NB4 (cell line): ENCODE results near the gene INSR.

ENCODE experiments used
- DNase-seq: peaks from one replicate; pipeline ENCODE4 v3.0.0; 2010; ENCODE audit warnings: low read depth
- H3K4me3 ChIP-seq: one replicate; pipeline ENCODE4 v1.5.1; 2011; ENCODE audit warnings: mild to moderate bottlenecking, low read depth, low read length, moderate library complexity
- MYC ChIP-seq: IDR thresholded peaks from 2 replicates; pipeline ENCODE4 v1.6.1; 2011; ENCODE audit warnings: low read depth, low read length
- POLR2A ChIP-seq: IDR thresholded peaks from 2 replicates; pipeline ENCODE4 v1.6.1; 2011; ENCODE audit warnings: mild to moderate bottlenecking; ENCODE audit not compliant: insufficient read length; ENCODE audit errors: extremely low read depth
- TF ChIP-seq, protein P1 (sequence below): IDR thresholded peaks from one replicate; pipeline ENCODE4 v1.5.1; 2012; ENCODE audit warnings: low read depth, low read length
- TF ChIP-seq, protein P2 (sequence below): IDR thresholded peaks from 2 replicates; pipeline ENCODE4 v1.6.1; 2011; ENCODE audit warnings: low read depth, low read length

The INSR gene

DNA sequence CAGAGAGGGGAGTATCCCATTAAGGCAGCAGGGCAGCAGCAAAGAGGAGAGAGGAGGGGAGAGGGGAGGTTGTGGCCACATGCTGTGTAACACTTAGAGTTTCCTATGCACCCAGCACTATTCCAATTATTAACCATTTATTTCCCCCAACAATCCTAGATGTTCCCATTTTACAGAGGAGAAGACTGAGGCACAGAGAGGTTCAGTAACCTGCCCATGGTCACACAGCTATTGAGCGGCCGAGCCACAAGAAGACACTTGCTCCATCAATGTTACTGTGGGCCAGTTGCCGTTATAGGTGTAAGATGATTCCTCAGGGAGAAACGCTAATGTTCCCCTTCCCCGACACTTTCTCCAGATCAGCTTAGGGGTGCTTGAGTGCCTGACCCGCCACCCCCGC is 69.2 kb downstream of the INSR start:
- no peak overlapping the region for H3K4me3 ChIP-seq
- no peak for TF ChIP-seq POLR2A
- TF ChIP-seq, protein P1, sequence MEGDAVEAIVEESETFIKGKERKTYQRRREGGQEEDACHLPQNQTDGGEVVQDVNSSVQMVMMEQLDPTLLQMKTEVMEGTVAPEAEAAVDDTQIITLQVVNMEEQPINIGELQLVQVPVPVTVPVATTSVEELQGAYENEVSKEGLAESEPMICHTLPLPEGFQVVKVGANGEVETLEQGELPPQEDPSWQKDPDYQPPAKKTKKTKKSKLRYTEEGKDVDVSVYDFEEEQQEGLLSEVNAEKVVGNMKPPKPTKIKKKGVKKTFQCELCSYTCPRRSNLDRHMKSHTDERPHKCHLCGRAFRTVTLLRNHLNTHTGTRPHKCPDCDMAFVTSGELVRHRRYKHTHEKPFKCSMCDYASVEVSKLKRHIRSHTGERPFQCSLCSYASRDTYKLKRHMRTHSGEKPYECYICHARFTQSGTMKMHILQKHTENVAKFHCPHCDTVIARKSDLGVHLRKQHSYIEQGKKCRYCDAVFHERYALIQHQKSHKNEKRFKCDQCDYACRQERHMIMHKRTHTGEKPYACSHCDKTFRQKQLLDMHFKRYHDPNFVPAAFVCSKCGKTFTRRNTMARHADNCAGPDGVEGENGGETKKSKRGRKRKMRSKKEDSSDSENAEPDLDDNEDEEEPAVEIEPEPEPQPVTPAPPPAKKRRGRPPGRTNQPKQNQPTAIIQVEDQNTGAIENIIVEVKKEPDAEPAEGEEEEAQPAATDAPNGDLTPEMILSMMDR, result no peak

GRCh38 chr19:7224209-7224686 is 70.0 kb downstream of the INSR start:
- H3K4me3 ChIP-seq, result no peak overlapping the region
- no peak for DNase-seq
- TF ChIP-seq, protein P2, sequence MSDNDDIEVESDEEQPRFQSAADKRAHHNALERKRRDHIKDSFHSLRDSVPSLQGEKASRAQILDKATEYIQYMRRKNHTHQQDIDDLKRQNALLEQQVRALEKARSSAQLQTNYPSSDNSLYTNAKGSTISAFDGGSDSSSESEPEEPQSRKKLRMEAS, result no peak
- TF ChIP-seq POLR2A, result no peak
- TF ChIP-seq, protein P1, result no peak
- TF ChIP-seq MYC, result no peak

More for the DNA sequence above, 69.2 kb downstream of the INSR start:
- no peak for DNase-seq

- no peak for DNase-seq
- TF ChIP-seq MYC (no peak), POLR2A (no peak)
- TF ChIP-seq, protein P1, result no peak
- TF ChIP-seq, protein P2, result no peak
- H3K4me3 ChIP-seq, result no peak overlapping the region
Observed at GRCh38 chr19:7223429-7223828, 70.8 kb downstream of the INSR start.

DNA sequence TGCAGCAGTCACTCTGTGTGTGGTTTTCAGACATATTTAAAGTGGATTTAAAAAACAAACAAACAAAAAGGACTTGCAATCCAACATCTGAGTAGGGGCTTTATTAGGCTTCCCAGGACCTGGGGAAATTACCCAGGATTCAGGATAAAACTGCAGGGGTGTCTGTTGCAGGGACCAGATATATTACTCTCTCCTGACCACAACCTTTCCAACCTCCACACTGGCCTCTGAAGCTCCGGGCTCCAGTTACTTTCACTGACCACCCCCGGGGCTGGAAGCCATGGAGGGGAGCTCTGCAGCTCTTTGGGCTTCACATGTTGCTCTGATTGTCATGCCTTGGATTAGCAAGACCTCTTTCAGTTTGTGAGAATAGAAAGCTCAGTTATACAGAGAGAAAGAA is 75.2 kb downstream of the INSR start:
- H3K4me3 ChIP-seq, result no peak overlapping the region
- TF ChIP-seq, protein P2, result no peak
- TF ChIP-seq MYC (no peak), POLR2A (no peak)
- TF ChIP-seq, protein P1, result no peak
- DNase-seq, result no peak

GRCh38 chr19:7217861-7218260 is 76.4 kb downstream of the INSR start:
- H3K4me3 ChIP-seq, result no peak overlapping the region
- DNase-seq, result no peak
- TF ChIP-seq, protein P1, result no peak
- TF ChIP-seq, protein P2, result no peak

GRCh38 chr19:7216373-7216902 is 77.8 kb downstream of the INSR start:
- DNase-seq, result no peak
- TF ChIP-seq POLR2A (no peak), MYC (no peak)
- TF ChIP-seq, protein P2, result no peak
- TF ChIP-seq, protein P1, result no peak
- no peak overlapping the region for H3K4me3 ChIP-seq
